GM19023 (cell line): ENCODE measurements around the gene ID2.
"Not testable (repeated sequence)": the region's sequence is repeated elsewhere in the genome, so short reads cannot be mapped to it uniquely, and the experiment has no call there.

Experiments
- ATAC-seq: cut with Tn5 transposase; IDR thresholded peaks from one replicate; pipeline ENCODE4 v1.9.1; 2021; ENCODE audit warnings: mild to moderate bottlenecking, moderate library complexity; ENCODE audit not compliant: unreplicated experiment

The ID2 gene

DNA sequence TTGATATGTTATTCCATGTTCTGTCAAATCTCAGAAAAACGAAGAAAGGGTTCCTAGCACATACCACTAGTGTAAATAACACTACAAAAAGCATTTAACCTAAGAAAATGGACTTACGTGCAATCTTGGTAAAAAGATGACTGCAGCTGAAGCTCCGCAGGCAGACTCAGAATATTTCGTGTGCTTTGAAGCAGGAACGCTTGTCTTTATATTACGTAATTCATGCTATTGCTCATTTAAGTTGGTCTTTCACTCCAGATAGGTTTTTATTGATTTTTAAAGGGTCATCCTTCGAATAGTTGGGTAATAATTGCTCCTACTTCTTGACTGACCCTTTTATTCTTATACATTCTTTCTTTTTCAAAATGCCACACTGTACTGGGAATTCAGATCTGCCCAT lies 44.0 kb downstream of the ID2 start:
- no peak for ATAC-seq

DNA sequence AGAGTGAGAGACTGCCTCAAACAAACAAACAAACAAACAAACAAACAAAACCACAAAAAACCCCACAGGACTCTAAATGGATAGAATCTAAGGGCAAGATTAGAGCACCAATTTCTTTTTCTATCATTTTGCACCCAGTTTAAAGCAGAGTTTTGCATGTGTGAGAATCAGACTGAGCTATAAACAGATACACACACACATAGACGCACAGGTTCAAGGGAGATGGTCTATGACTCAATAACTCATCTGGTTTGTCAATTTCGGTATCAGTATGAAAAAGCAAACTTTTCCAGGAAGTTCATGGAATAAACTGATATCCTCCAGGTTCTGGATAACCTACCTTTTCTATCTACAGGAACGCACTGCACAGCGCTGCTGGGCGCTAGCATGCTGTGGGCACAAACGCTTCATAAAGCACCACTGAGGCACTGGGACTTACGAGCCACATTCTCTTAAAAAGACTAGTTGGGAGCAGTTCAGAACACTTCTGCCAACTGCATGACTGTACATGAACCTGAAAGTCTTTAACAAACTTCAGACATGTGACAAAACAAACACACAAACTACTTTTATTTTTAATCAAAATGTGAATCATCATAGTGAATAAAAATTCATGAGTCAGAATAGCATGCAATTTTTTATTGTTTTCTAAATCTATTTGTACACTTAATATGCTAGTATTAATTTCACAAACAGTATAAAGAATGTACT lies 46.6 kb downstream of the ID2 start:
- ATAC-seq = no peak

DNA sequence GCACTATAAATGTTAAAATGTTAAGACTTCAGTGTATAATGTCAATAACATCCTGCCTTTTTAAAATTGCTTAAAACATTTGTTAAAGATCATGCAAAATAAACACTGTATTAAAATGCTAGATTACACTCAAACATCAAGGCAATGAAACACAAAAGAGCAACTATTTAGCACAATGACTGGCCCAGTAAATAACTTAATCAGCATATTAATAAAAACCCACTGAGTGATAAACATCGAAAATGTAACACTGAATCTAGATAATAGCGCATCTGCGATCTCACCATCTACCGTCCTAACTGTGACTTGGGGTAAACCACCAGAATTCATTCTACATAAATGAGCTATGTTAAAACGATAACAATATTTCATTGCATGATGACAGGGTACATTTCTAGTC lies 47.2 kb downstream of the ID2 start:
- not testable (repeated sequence) for ATAC-seq

DNA sequence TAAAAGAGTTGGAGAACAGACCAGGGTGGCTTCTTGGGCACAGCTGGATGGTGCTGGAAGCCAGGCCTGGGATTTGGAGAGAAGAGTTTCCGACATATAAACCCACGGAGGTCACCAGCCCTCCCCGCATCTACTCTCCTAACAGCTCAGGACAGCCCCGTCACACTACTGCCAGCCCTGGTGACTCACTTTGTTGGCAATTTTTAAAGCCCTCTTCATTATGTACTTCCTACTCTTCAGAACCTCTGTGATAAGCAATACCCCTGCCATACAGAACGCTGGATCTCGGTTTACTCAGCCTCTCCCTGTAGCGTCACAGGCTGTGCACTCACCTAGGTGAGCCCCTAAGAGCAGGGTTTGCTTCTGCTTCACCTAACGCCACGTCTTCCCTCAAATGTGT lies 48.1 kb downstream of the ID2 start:
- ATAC-seq = no peak

DNA sequence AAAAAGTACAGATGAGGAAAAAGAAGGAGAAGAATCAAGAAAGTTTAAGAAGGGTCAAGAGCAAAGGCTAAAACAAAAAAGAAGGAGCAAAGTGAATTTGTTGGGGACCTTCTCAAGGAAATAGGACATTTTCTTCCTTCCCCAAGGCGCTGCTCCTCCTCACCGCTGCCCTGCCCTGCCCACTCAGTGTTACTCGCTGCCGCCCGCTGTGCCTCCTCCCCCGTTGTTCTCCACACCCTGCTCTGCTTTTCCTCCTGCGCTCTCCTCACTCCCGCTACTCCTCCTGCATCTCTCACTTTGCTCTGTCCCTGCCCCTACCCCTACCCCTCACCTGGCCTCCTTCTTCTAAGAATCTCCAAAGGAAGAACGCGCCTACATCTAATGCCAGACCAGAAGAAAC lies 50.7 kb downstream of the ID2 start:
- ATAC-seq = no peak
